ENCODE results near the gene NOL8. TPM values are rescaled to one million over a fixed set of nuclear protein-coding genes. Genes with fewer than 3 reads are reported as not detected.
A peak's percentile ranks its signal among the peaks of the same experiment; 100 is the strongest.

The NOL8 gene
- total RNA-seq, 1 experiment from 2014 or later: 32.2 TPM

DNA sequence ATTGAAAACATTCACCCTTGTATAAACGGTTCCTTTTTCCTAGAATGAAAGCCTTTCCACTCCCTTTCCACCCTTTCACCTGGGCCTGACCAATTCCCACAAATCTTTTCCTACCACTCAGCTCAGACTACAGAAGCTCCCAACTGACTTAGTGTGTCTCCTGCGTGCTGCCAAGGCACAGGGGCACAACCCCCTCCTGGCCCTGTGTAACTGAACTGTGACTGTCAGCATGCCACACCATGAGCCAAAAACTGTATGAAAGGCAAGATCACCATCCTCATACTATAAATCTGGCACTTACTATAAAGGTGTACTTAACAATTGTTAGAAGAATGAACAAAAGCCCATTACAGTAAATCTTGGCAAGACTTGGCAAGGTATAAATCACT, 11.5 kb downstream of the NOL8 start (continued):
- TF ChIP-seq, protein P1, sequence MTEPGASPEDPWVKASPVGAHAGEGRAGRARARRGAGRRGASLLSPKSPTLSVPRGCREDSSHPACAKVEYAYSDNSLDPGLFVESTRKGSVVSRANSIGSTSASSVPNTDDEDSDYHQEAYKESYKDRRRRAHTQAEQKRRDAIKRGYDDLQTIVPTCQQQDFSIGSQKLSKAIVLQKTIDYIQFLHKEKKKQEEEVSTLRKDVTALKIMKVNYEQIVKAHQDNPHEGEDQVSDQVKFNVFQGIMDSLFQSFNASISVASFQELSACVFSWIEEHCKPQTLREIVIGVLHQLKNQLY (CRISPR knock-in tag; IDR thresholded peaks at IDR 0.05): no peak
- TF ChIP-seq CREM (CRISPR knock-in tag; IDR thresholded peaks at IDR 0.05) (no peak), IRF2 (CRISPR knock-in tag; IDR thresholded peaks at IDR 0.05; ENCODE audit: borderline replicate concordance, low read depth) (no peak), E2F1 (CRISPR knock-in tag; IDR thresholded peaks at IDR 0.05) (no peak), OVOL2 (CRISPR knock-in tag; IDR thresholded peaks at IDR 0.05; ENCODE audit: borderline replicate concordance) (no peak), EMX1 (CRISPR knock-in tag; IDR thresholded peaks at IDR 0.05) (no peak)

- TF ChIP-seq, protein P1 (CRISPR knock-in tag; IDR thresholded peaks at IDR 0.05): no peak
- no peak for TF ChIP-seq HMGA2 (CRISPR knock-in tag; IDR thresholded peaks at IDR 0.05)
- TF ChIP-seq ZNF232 (CRISPR knock-in tag; IDR thresholded peaks at IDR 0.05): no peak
- no peak for TF ChIP-seq ZNF416 (CRISPR knock-in tag; IDR thresholded peaks at IDR 0.05)
- no peak for TF ChIP-seq SMAD3 (CRISPR knock-in tag; IDR thresholded peaks at IDR 0.05; ENCODE audit: borderline replicate concordance)
- TF ChIP-seq, protein P2, sequence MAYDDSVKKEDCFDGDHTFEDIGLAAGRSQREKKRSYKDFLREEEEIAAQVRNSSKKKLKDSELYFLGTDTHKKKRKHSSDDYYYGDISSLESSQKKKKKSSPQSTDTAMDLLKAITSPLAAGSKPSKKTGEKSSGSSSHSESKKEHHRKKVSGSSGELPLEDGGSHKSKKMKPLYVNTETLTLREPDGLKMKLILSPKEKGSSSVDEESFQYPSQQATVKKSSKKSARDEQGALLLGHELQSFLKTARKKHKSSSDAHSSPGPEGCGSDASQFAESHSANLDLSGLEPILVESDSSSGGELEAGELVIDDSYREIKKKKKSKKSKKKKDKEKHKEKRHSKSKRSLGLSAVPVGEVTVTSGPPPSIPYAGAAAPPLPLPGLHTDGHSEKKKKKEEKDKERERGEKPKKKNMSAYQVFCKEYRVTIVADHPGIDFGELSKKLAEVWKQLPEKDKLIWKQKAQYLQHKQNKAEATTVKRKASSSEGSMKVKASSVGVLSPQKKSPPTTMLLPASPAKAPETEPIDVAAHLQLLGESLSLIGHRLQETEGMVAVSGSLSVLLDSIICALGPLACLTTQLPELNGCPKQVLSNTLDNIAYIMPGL (CRISPR knock-in tag; IDR thresholded peaks at IDR 0.05): no peak
- no peak for TF ChIP-seq ERG (CRISPR knock-in tag; IDR thresholded peaks at IDR 0.05)
- TF ChIP-seq JUN (CRISPR knock-in tag; IDR thresholded peaks at IDR 0.05): no peak
- TF ChIP-seq ZNF263 (CRISPR knock-in tag; IDR thresholded peaks at IDR 0.05; ENCODE audit: low read depth): no peak
- TF ChIP-seq RORB (CRISPR knock-in tag; IDR thresholded peaks at IDR 0.05): no peak
- TF ChIP-seq ZNF532 (CRISPR knock-in tag; IDR thresholded peaks at IDR 0.05; ENCODE audit: borderline replicate concordance): no peak
- TF ChIP-seq TCF7 (CRISPR knock-in tag; IDR thresholded peaks at IDR 0.05; ENCODE audit: low read depth): no peak
- peak overlapping the region; percentile 94; the same call in 1 of the 2 replicates for H3K27ac Mint-ChIP-seq
- DNase-seq (ENCODE audit: low spot score) (no peak), ATAC-seq (no peak)
- H3K4me1 Mint-ChIP-seq: no peaks in the 10 kb centered on the region
- no peaks in the 10 kb centered on the region for H3K27me3 Mint-ChIP-seq (ENCODE audit: low read depth)
- ChIA-PET CTCF (no interaction called here), POLR2A (no interaction called here)
- peaks cover 78% of the 10 kb centered on the region for H3K36me3 Mint-ChIP-seq
- H3K9me3 Mint-ChIP-seq: no peaks in the 10 kb centered on the region
- H3K4me3 Mint-ChIP-seq: no peak overlapping the region
Observed at GRCh38 chr9:92312887-92313623, 12.1 kb downstream of the NOL8 start.
